HT1080 (cell line): ENCODE results near the gene C1orf226. TPM values are rescaled to one million over a fixed set of nuclear protein-coding genes. Genes with fewer than 3 reads are reported as not detected.

Source experiments
- DNase-seq: peaks from one replicate; pipeline ENCODE4 v3.0.0-alpha.2; 2015; ENCODE audit warnings: low read depth
- total RNA-seq: library from RNA; depleted of rRNA; stranded (reverse); fragments of >200 nt; shearing (Covaris generic); gene quantifications from 2 replicates; pipeline ENCODE4 v1.2.3, GENCODE V29; 2014

C1orf226 gene
- total RNA-seq, 1 experiment from 2014 or later, result 1.3 TPM

DNA sequence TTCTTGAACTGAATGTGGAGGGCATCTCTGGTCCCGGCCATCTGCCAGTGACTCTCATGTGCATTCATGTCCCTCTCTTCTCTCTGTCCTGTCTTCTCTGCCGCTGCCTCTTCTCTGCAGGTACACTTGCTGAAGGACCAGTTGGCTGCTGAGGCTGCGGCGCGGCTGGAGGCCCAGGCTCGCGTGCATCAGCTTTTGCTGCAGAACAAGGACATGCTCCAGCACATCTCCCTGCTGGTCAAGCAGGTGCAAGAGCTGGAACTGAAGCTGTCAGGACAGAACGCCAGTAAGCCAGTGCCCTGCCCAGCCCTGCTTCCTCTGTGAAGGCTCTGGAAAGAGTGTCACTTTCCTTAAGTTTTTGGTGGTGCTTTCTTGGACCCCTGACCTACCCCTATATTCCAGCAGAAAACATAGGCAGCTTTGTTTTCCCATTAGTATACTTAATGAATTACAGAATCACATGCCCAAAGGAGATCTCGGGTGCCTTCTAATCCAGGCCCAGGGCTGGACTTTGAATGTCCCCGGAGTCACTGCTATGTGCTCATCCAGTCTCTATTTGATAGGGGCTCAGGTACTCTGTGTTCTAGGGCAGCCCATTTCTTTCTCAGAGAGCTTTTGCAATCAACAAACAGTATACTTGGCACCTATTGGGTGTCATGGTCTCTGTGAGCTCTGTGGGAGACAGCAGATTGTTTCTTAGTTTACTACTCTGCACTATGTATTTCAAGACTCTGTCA is 16.1 kb upstream of the C1orf226 start:
- no peak for DNase-seq

- no peak for DNase-seq
Measured at GRCh38 chr1:162366149-162366548, 15.4 kb upstream of the C1orf226 start.

GRCh38 chr1:162366671-162367070 is 14.9 kb upstream of the C1orf226 start:
- DNase-seq, result no peak

DNA sequence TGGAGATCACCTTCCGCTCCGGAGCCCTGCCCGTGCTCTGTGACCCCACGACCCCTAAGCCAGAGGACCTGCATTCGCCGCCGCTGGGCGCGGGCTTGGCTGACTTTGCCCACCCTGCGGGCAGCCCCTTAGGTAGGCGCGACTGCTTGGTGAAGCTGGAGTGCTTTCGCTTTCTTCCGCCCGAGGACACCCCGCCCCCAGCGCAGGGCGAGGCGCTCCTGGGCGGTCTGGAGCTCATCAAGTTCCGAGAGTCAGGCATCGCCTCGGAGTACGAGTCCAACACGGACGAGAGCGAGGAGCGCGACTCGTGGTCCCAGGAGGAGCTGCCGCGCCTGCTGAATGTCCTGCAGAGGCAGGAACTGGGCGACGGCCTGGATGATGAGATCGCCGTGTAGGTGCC is 14.5 kb upstream of the C1orf226 start:
- no peak for DNase-seq

GRCh38 chr1:162367772-162368171 is 13.8 kb upstream of the C1orf226 start:
- DNase-seq, result no peak

- DNase-seq, result no peak
Measured at GRCh38 chr1:162368451-162368850, 13.1 kb upstream of the C1orf226 start.

GRCh38 chr1:162369571-162369970 is 12.0 kb upstream of the C1orf226 start:
- no peak for DNase-seq

DNA sequence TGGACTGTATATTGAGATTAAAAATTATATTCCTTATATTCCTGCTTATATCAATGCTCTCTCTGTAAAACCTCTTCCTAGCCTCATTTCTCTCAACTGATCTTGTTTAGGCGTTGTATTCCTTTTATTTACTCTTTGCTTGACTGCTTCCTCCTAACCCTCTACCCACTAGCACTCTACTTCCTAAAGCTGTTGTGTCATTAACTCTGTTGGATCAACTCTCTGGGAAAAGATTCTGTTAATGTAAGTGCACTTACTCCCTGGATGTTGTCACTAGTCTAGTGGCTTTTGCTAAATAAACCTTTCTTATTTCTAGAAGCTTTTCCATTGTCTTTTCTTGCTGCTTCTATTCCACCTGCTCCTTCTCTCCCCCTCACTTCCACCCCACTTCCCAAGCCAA is 11.4 kb upstream of the C1orf226 start:
- no peak for DNase-seq

GRCh38 chr1:162370721-162371120 is 10.8 kb upstream of the C1orf226 start:
- DNase-seq, result no peak

- peak; percentile 18 for DNase-seq
Measured at GRCh38 chr1:162371611-162372010, 9.9 kb upstream of the C1orf226 start.

DNA sequence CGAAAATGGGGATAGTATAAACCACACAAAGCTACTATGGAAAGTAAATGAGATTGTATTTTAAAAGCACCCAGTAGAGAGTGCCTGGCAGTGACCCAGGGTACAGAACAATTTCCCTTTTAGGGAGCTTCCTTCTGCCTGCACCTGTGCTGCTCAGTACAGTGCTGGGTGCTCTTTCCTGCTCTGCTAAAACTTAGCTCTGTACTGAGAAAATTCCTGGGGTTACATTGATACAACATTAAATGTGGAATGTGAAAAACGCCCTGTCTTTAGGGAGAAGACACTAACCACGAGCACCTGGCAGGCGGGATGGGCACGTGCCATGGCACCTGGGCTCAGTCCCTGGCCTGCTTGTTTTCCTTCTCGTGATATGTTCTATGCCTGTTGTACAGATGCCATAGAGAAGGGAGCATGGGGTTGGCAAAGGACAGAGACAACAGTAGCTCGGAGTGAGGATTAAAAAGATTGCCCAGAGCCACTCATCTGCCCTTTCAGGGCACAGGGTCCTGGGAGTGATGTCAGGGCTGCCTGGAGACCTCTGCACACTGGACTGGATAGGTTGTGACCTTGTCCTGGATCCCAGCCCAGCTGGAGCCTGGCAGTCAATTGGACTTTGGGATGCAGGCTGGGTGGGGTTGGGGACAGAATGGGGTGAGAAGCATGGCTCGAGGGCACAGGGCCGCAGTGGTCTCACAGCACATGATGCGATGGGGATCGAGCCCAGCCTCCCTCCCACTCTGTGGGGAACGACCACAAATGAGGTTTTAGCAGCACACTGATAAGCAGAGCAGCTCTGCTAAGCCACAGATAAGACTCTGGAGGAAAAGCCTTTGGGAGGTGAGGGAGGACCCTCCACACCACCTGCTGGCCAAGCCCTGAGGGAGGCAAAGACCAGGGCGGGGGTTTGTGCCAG is 9.1 kb upstream of the C1orf226 start:
- no peak for DNase-seq

GRCh38 chr1:162373072-162373427 is 8.5 kb upstream of the C1orf226 start:
- no peak for DNase-seq

GRCh38 chr1:162373541-162374260 is 7.8 kb upstream of the C1orf226 start:
- DNase-seq, result peak; percentile 73

DNA sequence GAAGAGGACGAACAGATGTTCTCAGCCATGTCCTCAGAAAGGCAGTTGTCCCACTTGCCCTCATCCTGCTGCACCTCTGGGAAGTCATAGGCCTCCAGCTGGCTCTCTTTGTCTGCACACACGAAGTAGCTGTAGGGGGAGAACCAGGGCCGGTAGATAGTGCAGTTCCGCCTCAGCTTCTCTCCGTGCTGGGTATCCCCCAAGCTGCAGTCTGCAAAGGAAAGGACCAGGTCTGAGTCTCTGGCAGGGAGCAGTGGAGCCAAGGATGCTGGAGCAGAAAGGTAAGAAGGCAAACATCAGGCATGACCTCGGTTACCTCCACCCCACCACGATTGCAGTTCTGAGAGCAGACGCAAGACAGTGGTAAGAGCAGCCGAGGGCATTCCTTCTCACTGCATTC is 7.1 kb upstream of the C1orf226 start:
- DNase-seq, result no peak

DNA sequence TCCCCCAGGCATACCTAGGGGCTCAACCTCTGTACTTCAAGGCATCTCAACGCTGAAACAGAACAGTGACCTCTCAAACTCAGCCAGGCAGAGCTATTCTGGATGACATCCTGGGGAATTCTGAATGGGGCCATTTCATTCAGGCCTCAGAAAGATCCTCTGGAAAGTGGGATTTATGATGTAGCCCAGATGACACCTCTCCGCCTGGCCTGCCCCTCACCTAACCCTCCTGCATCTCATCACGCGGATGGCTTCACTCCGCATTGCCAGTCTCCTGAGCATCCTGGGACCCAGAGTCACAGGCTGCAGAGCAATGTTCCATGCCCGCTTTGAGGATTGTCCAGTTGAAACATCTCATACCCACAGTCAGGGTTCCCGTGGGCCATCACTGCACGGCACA is 6.1 kb upstream of the C1orf226 start:
- DNase-seq, result no peak

- no peak for DNase-seq
Measured at GRCh38 chr1:162376691-162377090, 4.8 kb upstream of the C1orf226 start, which contains the start of gene SPATA46. SPATA46 (minus strand) TSS chr1:162376854; CDS start chr1:162376790, 64 bp downstream.

DNA sequence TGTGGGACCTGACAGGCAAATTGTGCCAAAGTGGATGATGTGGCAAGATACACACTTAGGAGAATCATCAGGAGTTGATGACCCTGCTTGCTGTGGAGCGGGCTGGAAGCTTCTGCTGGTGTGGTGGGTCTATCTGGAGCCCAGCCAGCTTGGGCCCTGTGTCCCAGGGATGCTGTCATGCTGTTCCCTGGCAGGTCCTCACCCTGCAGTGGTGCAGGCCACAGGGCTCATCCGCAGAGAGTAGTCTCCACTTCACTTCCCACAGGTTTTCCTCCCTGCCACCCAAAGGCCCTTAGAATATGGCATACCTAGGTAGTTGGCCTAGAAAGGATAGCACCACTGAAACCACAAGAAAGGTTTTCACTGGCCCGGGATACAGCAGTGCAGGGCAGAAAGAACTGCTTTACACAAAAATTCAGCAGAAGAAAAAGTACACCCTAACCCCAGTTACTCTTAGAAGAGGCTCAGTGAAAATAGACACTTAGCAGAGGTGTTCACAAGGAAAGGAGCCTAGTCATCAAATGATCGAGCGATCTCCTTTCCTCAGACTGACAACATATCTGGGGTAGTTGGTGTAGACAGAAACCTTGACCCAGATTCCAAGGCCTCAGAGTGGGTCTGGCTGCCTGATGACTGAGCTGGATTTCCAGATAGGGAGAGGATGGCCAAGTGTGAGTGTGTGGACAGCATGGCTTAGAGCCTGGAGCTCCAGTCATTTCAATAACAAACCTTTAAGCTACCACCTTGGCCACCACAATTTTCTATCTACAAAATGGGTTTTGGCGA is 1.3 kb upstream of the C1orf226 start:
- no peak for DNase-seq

DNA sequence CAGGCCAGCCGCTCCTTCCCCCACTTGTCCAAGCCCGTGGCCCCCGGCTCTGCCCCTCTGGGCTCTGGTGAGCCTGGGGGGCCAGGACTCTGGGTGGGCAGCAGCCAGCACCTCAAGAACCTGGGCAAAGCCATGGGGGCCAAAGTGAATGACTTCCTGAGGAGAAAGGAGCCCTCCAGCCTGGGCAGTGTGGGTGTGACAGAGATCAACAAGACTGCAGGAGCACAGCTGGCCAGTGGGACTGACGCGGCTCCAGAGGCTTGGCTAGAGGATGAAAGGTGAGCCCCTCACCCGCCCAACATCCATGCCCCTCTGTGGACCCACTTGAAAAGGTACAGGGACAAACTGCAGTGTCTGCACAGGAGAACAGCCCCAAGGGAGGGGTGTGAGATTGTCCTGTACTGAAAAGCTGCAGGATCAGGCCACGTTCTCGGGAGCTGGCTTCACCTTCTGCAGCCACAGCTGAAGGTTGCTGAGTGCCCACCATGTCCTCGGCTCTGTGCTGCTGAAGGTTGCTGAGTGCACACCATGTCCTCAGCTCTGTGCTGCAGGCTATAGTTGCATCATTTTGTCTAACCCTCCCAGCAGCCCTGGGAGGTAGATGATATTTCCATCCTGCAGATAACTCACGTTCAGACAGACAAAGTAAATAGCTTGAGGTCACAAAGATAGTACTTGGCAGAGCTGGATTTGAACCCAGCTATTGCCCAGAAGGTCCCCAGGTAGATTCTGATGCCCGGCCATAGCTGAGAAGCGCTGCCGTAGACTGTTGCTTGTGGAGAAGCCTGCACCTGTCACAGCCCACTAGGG is 618 bp downstream of the C1orf226 start:
- DNase-seq, result no peak

- DNase-seq, result no peak
Measured at GRCh38 chr1:162383091-162383490, 1.6 kb downstream of the C1orf226 start.

DNA sequence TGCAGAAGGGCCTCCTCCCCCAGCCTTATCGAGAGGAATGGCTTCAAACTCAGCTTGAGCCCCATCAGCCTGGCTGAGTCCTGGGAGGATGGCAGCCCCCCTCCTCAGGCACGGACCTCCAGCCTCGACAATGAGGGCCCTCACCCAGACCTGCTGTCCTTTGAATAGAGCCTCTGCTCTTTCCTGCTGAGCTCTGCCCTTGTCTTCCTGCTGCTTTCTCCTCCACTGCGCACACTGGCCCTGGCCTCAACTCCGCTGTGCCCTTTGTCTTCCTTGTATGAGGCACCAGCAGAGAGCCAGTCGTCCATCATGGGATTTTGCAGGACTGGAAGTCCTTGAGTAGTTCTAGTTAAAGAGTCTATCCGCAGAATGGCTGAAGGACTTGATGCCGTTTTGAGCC is 2.0 kb downstream of the C1orf226 start:
- no peak for DNase-seq
